ENCODE measurements around the gene LPIN2. TPM values are rescaled to one million over a fixed set of nuclear protein-coding genes. Genes with fewer than 3 reads are reported as not detected.

The LPIN2 gene
- total RNA-seq, 6 donors from 2014 or later, result 37.7 to 105 (median 57.3) TPM

- WGBS, 2 donors, result 83 to 84% methylated on average over 2 of the region's 2 CpGs
- TF ChIP-seq EP300 (IDR thresholded peaks at IDR 0.05), result no peak
- no peak for TF ChIP-seq POLR2AphosphoS5 (IDR thresholded peaks at IDR 0.05)
- TF ChIP-seq POLR2A (IDR thresholded peaks at IDR 0.05), result no peak
- no peak for TF ChIP-seq CTCF (IDR thresholded peaks at IDR 0.05)
- Histone ChIP-seq H3K27ac (peak overlapping the region; percentile 20 to 88 (median 84)), H3K27me3 (no peaks in the 10 kb centered on the region), H3K36me3 (no peaks in the 10 kb centered on the region), H3K9me3 (no peaks in the 10 kb centered on the region), H3K4me1 (peaks cover 76 to 89% (median 78%) of the 10 kb centered on the region in 4 donors), H3K4me3 (no peak overlapping the region)
- no peak for ATAC-seq (ENCODE audit: low FRiP score in 2 of 2)
- DNase-seq, result no peak
Observed at GRCh38 chr18:2983296-2983695, 29.6 kb downstream of the LPIN2 start.

- Histone ChIP-seq H3K4me3 (peak overlapping the region in 1 of 4 donors; percentile 22), H3K36me3 (no peaks in the 10 kb centered on the region), H3K9me3 (no peaks in the 10 kb centered on the region), H3K27ac (peak overlapping the region; percentile 20 to 88 (median 84)), H3K27me3 (no peaks in the 10 kb centered on the region), H3K4me1 (peaks cover 82 to 94% (median 84%) of the 10 kb centered on the region in 4 donors)
- WGBS, 2 donors, result 49 to 69% methylated on average over 2 of the region's 2 CpGs
- ATAC-seq (ENCODE audit: low FRiP score in 2 of 2), result no peak
- no peak for DNase-seq
- no peak for TF ChIP-seq POLR2AphosphoS5 (IDR thresholded peaks at IDR 0.05)
- peak in 1 of 4 donors; percentile 39 for TF ChIP-seq POLR2A (IDR thresholded peaks at IDR 0.05)
- peak in 1 of 6 experiments; percentile 7 for TF ChIP-seq CTCF (IDR thresholded peaks at IDR 0.05)
Observed at GRCh38 chr18:2982452-2983269, 30.3 kb downstream of the LPIN2 start.

- 65 to 69% methylated on average over 1 of the region's 1 CpG for WGBS, 2 donors
- peaks cover 85 to 95% (median 88%) of the 10 kb centered on the region in 4 donors for H3K4me1 ChIP-seq
- peak overlapping the region in 1 of 4 donors; percentile 22 for H3K4me3 ChIP-seq
- TF ChIP-seq EP300 (IDR thresholded peaks at IDR 0.05) (no peak), CTCF (IDR thresholded peaks at IDR 0.05) (no peak), POLR2A (IDR thresholded peaks at IDR 0.05) (no peak), POLR2AphosphoS5 (IDR thresholded peaks at IDR 0.05) (no peak)
- H3K27ac ChIP-seq, result peak overlapping the region; percentile 76 to 88 (median 84)
- H3K36me3 ChIP-seq, result no peaks in the 10 kb centered on the region
- no peaks in the 10 kb centered on the region for H3K27me3 ChIP-seq
- no peaks in the 10 kb centered on the region for H3K9me3 ChIP-seq
- no peak for DNase-seq
- ATAC-seq (ENCODE audit: low FRiP score in 2 of 2), result no peak
Observed at GRCh38 chr18:2982022-2982421, 30.9 kb downstream of the LPIN2 start.

- TF ChIP-seq EP300 (IDR thresholded peaks at IDR 0.05) (peak in 2 of 4 donors; percentile 51 to 85), POLR2AphosphoS5 (IDR thresholded peaks at IDR 0.05) (peak in 1 of 2 donors; percentile 62), POLR2A (IDR thresholded peaks at IDR 0.05) (no peak), CTCF (IDR thresholded peaks at IDR 0.05) (no peak)
- no peak for DNase-seq
- peak; percentile 60 to 65 for ATAC-seq (ENCODE audit: low FRiP score in 2 of 2)
- Histone ChIP-seq H3K9me3 (no peaks in the 10 kb centered on the region), H3K27me3 (no peaks in the 10 kb centered on the region), H3K4me1 (peaks cover 85 to 97% (median 93%) of the 10 kb centered on the region in 4 donors), H3K4me3 (no peak overlapping the region), H3K27ac (peak overlapping the region; percentile 76 to 88 (median 84)), H3K36me3 (no peaks in the 10 kb centered on the region)
- 6 to 9% methylated on average over 6 of the region's 6 CpGs for WGBS, 2 donors
Observed at GRCh38 chr18:2981212-2981728, 31.7 kb downstream of the LPIN2 start.
